GM18861 (cell line): ENCODE data around the gene POMT1.
"Not testable (repeated sequence)": the region's sequence is repeated elsewhere in the genome, so short reads cannot be mapped to it uniquely, and the experiment has no call there.

Experiments
- ATAC-seq: cut with Tn5 transposase; IDR thresholded peaks from one replicate; pipeline ENCODE4 v1.9.1; 2021; ENCODE audit not compliant: unreplicated experiment

POMT1 gene

GRCh38 chr9:131502781-131503625 lies at the start of gene POMT1:
Gene POMT1, plus strand, starts transcription at chr9:131502918. Its CDS starts 1,301 bp downstream, at chr9:131504219.
- ATAC-seq: peak; percentile 83

- no peak for ATAC-seq
Observed at GRCh38 chr9:131454028-131454427, 48.7 kb upstream of the POMT1 start.

- ATAC-seq: not testable (repeated sequence)
Observed at GRCh38 chr9:131455655-131456054, 47.1 kb upstream of the POMT1 start.

GRCh38 chr9:131457746-131458145 lies 45.0 kb upstream of the POMT1 start:
- ATAC-seq: no peak

GRCh38 chr9:131459056-131459455 lies 43.7 kb upstream of the POMT1 start:
- ATAC-seq: no peak

- no peak for ATAC-seq
Observed at GRCh38 chr9:131461166-131461565, 41.6 kb upstream of the POMT1 start.

GRCh38 chr9:131464354-131465000 lies 38.2 kb upstream of the POMT1 start:
- no peak for ATAC-seq

- no peak for ATAC-seq
Observed at GRCh38 chr9:131465401-131465800, 37.3 kb upstream of the POMT1 start.

- no peak for ATAC-seq
Observed at GRCh38 chr9:131467214-131467935, 35.3 kb upstream of the POMT1 start.

- ATAC-seq: no peak
Observed at GRCh38 chr9:131468031-131468430, 34.7 kb upstream of the POMT1 start.

GRCh38 chr9:131469356-131469755 lies 33.4 kb upstream of the POMT1 start:
- no peak for ATAC-seq

- ATAC-seq: no peak
Observed at GRCh38 chr9:131469951-131470350, 32.8 kb upstream of the POMT1 start.

GRCh38 chr9:131470581-131470991 lies 32.1 kb upstream of the POMT1 start:
- ATAC-seq: no peak

GRCh38 chr9:131472085-131472484 lies 30.6 kb upstream of the POMT1 start:
- ATAC-seq: not testable (repeated sequence)

- ATAC-seq: no peak
Observed at GRCh38 chr9:131473198-131473885, 29.4 kb upstream of the POMT1 start.

GRCh38 chr9:131473891-131474290 lies 28.8 kb upstream of the POMT1 start:
- ATAC-seq: no peak

- no peak for ATAC-seq
Observed at GRCh38 chr9:131474711-131475110, 28.0 kb upstream of the POMT1 start.

- ATAC-seq: no peak
Observed at GRCh38 chr9:131475111-131475955, 27.4 kb upstream of the POMT1 start.

- no peak for ATAC-seq
Observed at GRCh38 chr9:131475956-131476776, 26.6 kb upstream of the POMT1 start.
